VCaP (cell line): ENCODE results near the gene ACOT7.
A peak's percentile ranks its signal among the peaks of the same experiment; 100 is the strongest.
"Not testable (repeated sequence)": the region's sequence is repeated elsewhere in the genome, so short reads cannot be mapped to it uniquely, and the experiment has no call there.

Experiments used
- H3K27ac ChIP-seq: fragments of 450-650 bp; 2 replicates; pipeline ENCODE4 v1.5.1; 2017
- CTCF ChIP-seq: fragments of 450-650 bp; conservative IDR thresholded peaks from 2 replicates; pipeline ENCODE4 v1.5.1; 2017; ENCODE audit warnings: mild to moderate bottlenecking, moderate library complexity

The ACOT7 gene

GRCh38 chr1:6373961-6374720 lies 19.4 kb downstream of the ACOT7 start:
- no peak for TF ChIP-seq CTCF
- peak overlapping the region; percentile 60 for H3K27ac ChIP-seq

DNA sequence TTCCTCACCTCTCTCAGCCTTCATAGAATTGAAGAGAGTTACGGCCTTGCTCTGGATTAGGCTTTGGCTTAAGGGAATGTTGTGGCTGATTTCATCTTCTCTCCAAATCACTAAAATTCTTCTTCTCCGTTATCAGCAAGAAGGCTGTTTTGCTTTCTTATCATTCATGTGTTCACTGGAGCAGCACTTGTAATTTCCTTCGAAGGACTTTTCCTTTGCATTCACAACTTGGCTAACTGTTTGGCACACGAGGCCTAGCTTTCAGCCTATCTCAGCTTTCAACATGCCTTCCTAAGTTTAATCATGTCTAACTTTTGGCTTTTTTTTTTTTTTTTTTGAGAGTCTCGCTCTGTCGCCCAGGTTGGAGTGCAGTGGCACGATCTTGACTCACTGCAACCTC lies 21.3 kb downstream of the ACOT7 start:
- H3K27ac ChIP-seq = peak overlapping the region; percentile 2; the same call in 1 of the 2 replicates

GRCh38 chr1:6370006-6370405 lies 23.6 kb downstream of the ACOT7 start:
- H3K27ac ChIP-seq = no peak overlapping the region
- TF ChIP-seq CTCF = no peak

DNA sequence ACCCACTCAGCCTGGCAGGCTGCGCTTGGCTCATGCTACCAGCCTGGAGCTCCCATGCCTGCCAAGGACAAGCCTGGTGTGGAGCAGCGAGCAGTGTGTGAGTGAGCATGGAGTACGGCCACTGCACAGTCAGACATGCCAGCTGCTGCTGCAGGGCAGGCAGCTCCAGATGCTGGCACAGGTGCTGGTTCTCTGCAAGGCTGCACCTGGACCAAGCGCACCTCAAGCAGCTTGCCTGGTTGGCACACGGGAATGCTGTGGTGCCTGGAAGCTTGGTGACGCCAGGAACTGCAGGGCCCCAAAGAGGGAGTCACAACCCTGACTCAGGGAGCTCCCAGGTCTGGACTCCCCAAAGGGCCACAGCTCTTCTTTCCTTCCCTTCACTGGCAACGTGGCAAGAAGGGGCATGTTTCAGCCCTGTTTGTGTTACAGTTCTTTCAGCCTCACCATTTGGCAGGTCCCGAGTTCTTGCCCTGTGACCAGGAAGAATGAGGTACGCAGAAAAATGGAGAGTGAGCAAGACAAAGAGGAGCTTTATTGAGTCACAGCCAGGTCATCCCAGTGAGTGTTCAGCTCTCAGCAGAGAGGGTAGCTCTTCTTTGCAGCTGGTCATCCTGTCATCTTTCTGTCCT lies 26.1 kb downstream of the ACOT7 start:
- no peak overlapping the region for H3K27ac ChIP-seq
- no peak for TF ChIP-seq CTCF

GRCh38 chr1:6365047-6365446 lies 28.5 kb downstream of the ACOT7 start:
- no peak for TF ChIP-seq CTCF
- peak overlapping the region; percentile 49 for H3K27ac ChIP-seq

DNA sequence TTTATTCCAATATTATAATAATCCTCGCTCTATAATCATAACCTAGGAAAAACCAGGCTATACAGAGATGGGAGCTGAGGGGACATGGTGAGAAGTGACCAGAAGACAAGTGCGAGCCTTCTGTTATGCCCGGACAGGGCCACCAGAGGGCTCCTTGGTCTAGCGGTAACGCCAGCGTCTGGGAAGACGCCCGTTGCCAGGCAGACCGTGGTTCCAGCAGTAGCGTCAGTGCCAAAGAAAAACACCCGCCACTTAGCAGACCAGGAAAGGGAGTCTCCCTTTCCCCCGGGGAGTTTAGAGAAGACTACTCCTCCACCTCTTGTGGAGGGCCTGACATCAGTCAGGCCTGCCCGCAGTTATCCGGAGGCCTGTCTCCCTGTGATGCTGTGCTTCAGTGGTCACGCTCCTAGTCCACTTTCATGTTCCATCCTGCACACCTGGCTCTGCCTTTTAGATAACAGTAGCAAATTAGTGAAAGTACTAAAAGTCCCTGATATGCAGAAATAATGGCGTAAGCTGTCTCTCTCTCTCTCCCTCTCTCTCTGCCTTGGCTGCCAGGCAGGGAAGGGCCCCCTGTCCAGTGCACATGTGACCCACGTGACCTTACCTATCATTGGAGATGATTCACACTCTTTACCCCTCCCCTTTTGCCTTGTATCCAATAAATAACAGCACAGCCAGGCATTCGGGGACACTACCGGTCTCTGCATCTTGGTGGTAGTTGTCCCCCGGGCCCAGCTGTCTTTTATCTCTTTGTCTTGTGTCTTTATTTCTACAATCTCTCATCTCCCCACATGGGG lies 30.3 kb downstream of the ACOT7 start:
- TF ChIP-seq CTCF = peak; percentile 78
- H3K27ac ChIP-seq = not testable (repeated sequence)

- no peak for TF ChIP-seq CTCF
- H3K27ac ChIP-seq = peak overlapping the region; percentile 76; the same call in 1 of the 2 replicates
These were observed 32.3 kb downstream of the ACOT7 start for GRCh38 chr1:6361124-6361775.
